ENCODE data around the gene THOC7.

- TF ChIP-seq EZH2 (IDR thresholded peaks at IDR 0.05) (no peak), CTCF (IDR thresholded peaks at IDR 0.05 in 2 of 3, conservative IDR thresholded peaks at IDR 0.05 in 1 of 3; ENCODE audit: borderline replicate concordance in 1 of 3, insufficient read depth in 1 of 3, low read depth in 2 of 3, low read length in 2 of 3) (no peak), CEBPB (IDR thresholded peaks at IDR 0.05; ENCODE audit: low read depth) (no peak), POLR2A (IDR thresholded peaks at IDR 0.05; ENCODE audit: borderline replicate concordance, extremely low read depth, insufficient read depth, insufficient read length) (no peak), REST (IDR thresholded peaks at IDR 0.05; ENCODE audit: low read depth) (no peak), YY1 (IDR thresholded peaks at IDR 0.05; ENCODE audit: extremely low read depth, insufficient replicate concordance, low read depth, low read length) (no peak), ZBTB33 (IDR thresholded peaks at IDR 0.05; ENCODE audit: extremely low read depth, insufficient replicate concordance, low read length) (no peak), ELF1 (IDR thresholded peaks at IDR 0.05; ENCODE audit: borderline replicate concordance, low read depth) (no peak), SIN3A (IDR thresholded peaks at IDR 0.05; ENCODE audit: low read depth) (no peak), FOSL1 (IDR thresholded peaks at IDR 0.05; ENCODE audit: low read depth) (no peak), SRF (IDR thresholded peaks at IDR 0.05; ENCODE audit: low read depth) (no peak), MAX (IDR thresholded peaks at IDR 0.05) (no peak), POLR2AphosphoS5 (IDR thresholded peaks at IDR 0.05; ENCODE audit: low read depth, low read length) (no peak)
Observed at GRCh38 chr3:63896332-63897030, 32.9 kb upstream of the THOC7 start.

All from HCT116 (cell line).